ENCODE results near the gene CYGB.

CYGB gene

GRCh38 chr17:76477576-76477975 lies 59.9 kb downstream of the CYGB start:
- Histone ChIP-seq H3K36me3 (peaks cover 86% of the 10 kb centered on the region), H3K27me3 (no peaks in the 10 kb centered on the region), H3K27ac (no peak overlapping the region), H3K4me1 (ENCODE audit: control insufficient read depth in 1 of 2, insufficient read depth in 1 of 2, low read depth in 1 of 2, low read length in 1 of 2) (peaks cover 0 to 3% of the 10 kb centered on the region in 2 experiments), H3K4me3 (ENCODE audit: low read depth in 1 of 2, low read length in 1 of 2) (no peak overlapping the region), H3K9me3 (no peaks in the 10 kb centered on the region)
- no peak for TF ChIP-seq CTCF (IDR thresholded peaks at IDR 0.05)
